ENCODE results near the gene BAG1.

DNA sequence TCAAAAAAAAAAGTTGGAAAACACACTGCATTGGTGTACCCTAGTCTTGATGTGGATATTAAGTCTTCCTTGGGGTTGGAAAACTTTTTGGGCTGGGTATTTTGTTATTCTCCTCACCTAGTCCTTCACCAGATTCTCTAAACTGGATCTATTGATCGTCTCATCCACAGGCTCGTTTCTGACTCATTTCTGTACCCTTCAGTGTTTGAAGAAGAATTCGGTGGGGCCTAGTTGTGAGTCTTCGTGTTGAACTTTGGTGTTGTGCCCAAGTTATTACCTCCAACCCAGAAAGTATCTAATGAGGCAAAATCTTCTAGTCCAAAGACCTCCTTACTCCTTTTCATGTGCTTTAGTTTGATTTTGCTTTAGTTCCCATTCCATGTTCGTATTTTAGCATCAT lies 27.4 kb upstream of the BAG1 start:
- TF ChIP-seq, protein P1, sequence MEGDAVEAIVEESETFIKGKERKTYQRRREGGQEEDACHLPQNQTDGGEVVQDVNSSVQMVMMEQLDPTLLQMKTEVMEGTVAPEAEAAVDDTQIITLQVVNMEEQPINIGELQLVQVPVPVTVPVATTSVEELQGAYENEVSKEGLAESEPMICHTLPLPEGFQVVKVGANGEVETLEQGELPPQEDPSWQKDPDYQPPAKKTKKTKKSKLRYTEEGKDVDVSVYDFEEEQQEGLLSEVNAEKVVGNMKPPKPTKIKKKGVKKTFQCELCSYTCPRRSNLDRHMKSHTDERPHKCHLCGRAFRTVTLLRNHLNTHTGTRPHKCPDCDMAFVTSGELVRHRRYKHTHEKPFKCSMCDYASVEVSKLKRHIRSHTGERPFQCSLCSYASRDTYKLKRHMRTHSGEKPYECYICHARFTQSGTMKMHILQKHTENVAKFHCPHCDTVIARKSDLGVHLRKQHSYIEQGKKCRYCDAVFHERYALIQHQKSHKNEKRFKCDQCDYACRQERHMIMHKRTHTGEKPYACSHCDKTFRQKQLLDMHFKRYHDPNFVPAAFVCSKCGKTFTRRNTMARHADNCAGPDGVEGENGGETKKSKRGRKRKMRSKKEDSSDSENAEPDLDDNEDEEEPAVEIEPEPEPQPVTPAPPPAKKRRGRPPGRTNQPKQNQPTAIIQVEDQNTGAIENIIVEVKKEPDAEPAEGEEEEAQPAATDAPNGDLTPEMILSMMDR (IDR thresholded peaks at IDR 0.05), result no peak
- no peak for TF ChIP-seq POLR2A (IDR thresholded peaks at IDR 0.05)

All from lower leg skin (tissue), 3 donors.